Right lobe of liver (tissue), 4 donors: ENCODE results near the gene RPL31.

Source experiments
- POLR2A ChIP-seq: fragments of 450-650 bp; IDR thresholded peaks from one replicate; pipeline ENCODE4 v1.6.1; 2017; ENCODE audit warnings: antibody characterized with exemption, mild to moderate bottlenecking
- TF ChIP-seq, protein P1 (sequence below), 4 donors: fragments of 200-600 bp in 3 of 4; fragments of 450-650 bp in 1 of 4; IDR thresholded peaks; one replicate each; pipeline versions ENCODE4 v1.5.1 to v1.8.0; 2016 to 2022; ENCODE audit warnings: antibody characterized with exemption in 4 of 4, mild to moderate bottlenecking in 2 of 4
- donor health status: DM: no; HTN: no; CAD: no.
- donor health status: DM: no; HTN: no; CAD: no.
- donor health status: DM: no; HTN: yes; CAD: no.

DNA sequence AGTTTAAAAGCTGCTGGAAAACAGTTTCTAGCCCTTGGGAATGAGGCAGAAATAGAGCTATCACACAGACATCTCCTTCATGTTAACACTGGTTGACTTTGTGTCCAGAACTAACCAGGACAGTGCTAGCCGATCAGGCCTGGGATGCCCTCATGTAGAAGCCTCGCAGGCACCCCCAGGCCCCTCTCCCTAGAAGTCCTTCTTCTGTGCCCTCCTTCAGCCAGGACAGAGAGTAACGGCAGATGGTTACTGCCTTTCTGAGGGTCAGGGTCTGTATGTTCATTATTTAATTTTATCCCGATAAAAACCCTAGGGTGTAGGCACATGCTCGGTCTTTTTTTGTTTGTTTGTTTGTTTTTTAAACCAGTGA lies 10.7 kb upstream of the RPL31 start:
- TF ChIP-seq, protein P1, sequence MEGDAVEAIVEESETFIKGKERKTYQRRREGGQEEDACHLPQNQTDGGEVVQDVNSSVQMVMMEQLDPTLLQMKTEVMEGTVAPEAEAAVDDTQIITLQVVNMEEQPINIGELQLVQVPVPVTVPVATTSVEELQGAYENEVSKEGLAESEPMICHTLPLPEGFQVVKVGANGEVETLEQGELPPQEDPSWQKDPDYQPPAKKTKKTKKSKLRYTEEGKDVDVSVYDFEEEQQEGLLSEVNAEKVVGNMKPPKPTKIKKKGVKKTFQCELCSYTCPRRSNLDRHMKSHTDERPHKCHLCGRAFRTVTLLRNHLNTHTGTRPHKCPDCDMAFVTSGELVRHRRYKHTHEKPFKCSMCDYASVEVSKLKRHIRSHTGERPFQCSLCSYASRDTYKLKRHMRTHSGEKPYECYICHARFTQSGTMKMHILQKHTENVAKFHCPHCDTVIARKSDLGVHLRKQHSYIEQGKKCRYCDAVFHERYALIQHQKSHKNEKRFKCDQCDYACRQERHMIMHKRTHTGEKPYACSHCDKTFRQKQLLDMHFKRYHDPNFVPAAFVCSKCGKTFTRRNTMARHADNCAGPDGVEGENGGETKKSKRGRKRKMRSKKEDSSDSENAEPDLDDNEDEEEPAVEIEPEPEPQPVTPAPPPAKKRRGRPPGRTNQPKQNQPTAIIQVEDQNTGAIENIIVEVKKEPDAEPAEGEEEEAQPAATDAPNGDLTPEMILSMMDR (IDR thresholded peaks at IDR 0.05), result no peak
- no peak for TF ChIP-seq POLR2A
